LNCaP clone FGC (cell line): ENCODE results near the gene KCTD13.
"Not testable (repeated sequence)": the region's sequence is repeated elsewhere in the genome, so short reads cannot be mapped to it uniquely, and the experiment has no call there.

Experiments used
- DNase-seq: peaks from one replicate; pipeline ENCODE4 v3.0.0-alpha.2; 2011; ENCODE audit warnings: low read depth
- H3K4me3 ChIP-seq: 2 replicates; pipeline ENCODE4 v1.5.1; 2011; ENCODE audit warnings: mild to moderate bottlenecking, low read depth, low read length, control low read depth
- TF ChIP-seq, protein P1 (sequence below): IDR thresholded peaks from 2 replicates; pipeline ENCODE4 v1.5.1; 2012; ENCODE audit warnings: mild to moderate bottlenecking; ENCODE audit not compliant: control insufficient read depth, insufficient read depth; ENCODE audit errors: extremely low read depth

Gene KCTD13

DNA sequence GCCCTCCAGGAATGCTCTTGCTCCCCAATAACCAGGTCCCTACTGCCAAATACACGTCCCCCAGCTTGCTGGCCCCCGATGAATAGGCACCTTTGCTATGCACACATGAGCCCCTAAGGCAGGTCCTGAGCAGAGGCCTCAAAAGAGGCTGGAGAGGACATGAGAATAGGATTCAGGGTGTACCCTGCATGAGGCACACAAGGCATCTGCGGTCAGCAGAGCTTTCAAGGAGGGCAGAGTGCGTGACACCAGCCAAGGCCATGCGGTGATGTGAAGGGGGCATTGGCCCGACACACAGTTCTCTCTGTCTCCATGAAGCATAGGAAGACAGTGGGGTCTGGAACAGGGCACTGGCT lies 33.6 kb downstream of the KCTD13 start:
- H3K4me3 ChIP-seq: no peak overlapping the region
- DNase-seq: no peak
- TF ChIP-seq, protein P1, sequence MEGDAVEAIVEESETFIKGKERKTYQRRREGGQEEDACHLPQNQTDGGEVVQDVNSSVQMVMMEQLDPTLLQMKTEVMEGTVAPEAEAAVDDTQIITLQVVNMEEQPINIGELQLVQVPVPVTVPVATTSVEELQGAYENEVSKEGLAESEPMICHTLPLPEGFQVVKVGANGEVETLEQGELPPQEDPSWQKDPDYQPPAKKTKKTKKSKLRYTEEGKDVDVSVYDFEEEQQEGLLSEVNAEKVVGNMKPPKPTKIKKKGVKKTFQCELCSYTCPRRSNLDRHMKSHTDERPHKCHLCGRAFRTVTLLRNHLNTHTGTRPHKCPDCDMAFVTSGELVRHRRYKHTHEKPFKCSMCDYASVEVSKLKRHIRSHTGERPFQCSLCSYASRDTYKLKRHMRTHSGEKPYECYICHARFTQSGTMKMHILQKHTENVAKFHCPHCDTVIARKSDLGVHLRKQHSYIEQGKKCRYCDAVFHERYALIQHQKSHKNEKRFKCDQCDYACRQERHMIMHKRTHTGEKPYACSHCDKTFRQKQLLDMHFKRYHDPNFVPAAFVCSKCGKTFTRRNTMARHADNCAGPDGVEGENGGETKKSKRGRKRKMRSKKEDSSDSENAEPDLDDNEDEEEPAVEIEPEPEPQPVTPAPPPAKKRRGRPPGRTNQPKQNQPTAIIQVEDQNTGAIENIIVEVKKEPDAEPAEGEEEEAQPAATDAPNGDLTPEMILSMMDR: no peak

DNA sequence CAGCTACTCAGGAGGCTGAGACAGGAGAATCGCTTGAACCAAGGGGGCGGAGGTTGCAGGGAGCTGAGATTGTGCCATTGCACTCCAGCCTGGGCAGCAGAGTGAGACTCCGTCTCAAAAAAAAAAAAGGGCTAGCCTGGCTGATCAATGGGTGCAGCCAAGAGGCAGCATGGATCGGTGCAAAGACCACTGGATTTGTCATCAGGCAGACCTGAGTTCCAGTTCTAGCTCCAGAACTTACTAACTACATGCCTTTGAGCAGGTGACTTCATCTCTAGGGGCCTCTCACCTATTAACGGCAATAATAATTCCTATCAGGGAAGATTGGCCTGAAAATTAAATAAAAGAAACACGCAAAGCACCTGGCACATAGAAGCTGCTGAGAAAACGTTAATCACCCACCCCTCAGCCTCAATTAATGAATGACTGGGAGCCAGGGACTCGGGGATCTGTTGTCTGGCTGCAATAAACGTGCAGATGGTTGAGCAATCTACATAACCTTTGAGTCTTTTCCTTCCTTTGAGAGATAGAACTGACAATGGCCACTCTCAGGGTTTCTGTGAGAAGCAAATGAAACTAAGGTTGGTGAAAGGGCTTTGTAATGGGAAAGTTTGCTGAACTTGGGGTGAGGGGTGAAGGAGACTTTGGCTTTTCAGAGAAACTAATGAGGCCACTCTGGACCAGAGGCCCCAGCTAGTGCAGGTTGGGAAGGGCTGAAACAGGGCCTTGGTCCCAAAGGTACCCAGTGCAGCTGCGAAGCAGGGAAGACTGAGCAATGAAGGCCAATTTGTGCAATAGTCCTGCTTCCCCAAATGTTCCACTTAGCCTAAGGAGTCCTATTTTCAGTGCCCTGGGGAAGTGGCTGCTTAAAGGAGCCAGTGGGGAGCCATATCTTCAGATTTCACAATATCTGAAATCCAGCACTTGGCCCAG lies 34.2 kb downstream of the KCTD13 start:
- DNase-seq: no peak
- TF ChIP-seq, protein P1: no peak

DNA sequence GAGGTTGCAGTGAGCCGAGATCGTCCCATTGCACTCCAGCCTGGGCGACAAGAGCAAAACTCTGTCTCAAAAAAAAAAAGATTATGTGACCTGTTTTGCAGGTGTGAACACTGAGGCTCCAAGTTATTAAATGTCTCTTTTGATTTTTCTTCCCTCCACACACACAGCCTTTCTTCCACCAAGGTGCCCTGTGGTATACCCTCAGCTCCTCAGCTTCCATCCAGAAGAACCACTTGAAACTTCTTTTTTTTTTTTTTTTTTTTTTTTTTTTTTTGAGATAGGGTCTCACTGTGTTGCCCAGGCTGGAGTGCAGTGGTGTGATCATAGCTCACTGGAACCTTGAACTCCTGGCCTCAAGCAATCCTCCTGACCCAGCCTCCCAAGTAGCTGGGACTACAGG lies 36.7 kb downstream of the KCTD13 start:
- not testable (repeated sequence) for DNase-seq, H3K4me3 ChIP-seq

More for the DNA sequence above, 34.2 kb downstream of the KCTD13 start:
- no peak overlapping the region for H3K4me3 ChIP-seq

DNA sequence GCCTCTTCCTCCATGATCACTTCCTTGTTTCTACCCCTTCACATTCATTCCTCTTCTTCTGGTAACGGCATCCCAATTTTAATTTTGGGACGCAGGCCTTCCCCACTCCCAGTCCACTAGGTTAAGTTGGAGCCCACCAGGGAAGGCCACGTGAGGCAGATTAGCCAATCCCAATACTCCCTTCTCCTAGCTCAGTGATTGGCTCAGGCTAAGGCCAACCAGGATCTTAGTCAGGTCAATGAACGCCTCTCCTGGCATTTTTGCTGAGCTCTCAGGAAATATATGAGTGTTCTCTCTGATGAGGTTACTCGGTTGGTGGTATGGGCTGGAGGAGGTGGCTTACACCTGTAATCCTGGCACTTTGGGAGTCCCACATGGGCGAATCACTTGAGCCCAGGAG lies 42.0 kb downstream of the KCTD13 start:
- H3K4me3 ChIP-seq: no peak overlapping the region
- DNase-seq: no peak
- TF ChIP-seq, protein P1: no peak

DNA sequence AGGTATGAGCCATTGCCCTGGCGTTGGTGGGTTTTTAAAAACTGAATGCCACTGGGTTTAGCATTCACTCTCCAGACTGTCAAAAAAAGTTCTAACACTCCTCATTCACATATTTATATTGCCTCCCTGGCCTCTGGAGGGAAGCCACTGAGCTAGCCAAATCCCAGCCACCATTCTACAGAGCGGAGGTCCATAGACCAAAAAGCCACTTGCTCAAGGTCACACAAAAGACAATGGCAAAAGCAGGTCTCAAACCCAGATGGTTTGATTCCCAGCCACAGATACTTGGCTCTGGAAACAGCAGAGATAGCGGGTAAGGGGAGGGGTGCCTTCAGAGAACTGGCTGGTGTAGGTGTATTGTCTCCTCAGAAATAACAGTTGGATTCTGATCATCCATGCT lies 45.0 kb downstream of the KCTD13 start:
- TF ChIP-seq, protein P1: no peak
- no peak for DNase-seq

DNA sequence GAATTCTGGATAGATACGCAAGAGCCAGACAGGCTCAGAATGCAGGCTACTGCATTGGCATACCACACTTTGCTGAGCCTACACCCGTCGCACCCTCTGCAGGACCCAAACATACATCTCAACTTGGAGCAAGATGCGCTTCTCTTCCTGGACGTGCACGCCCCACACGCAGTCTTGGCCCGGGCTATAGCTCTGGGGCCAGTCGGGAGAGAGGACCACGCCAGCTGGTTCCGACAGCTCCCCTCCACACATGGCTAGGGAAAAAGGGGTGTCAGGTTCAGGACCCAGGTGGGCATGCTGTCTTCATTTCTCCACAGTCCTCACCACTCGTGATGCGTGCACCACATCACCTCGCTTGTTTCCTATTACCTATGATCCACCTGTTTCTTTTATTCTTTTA lies 47.9 kb downstream of the KCTD13 start:
- H3K4me3 ChIP-seq: no peak overlapping the region
- DNase-seq: no peak
- TF ChIP-seq, protein P1: no peak

More for the DNA sequence above, 45.0 kb downstream of the KCTD13 start:
- no peak overlapping the region for H3K4me3 ChIP-seq

DNA sequence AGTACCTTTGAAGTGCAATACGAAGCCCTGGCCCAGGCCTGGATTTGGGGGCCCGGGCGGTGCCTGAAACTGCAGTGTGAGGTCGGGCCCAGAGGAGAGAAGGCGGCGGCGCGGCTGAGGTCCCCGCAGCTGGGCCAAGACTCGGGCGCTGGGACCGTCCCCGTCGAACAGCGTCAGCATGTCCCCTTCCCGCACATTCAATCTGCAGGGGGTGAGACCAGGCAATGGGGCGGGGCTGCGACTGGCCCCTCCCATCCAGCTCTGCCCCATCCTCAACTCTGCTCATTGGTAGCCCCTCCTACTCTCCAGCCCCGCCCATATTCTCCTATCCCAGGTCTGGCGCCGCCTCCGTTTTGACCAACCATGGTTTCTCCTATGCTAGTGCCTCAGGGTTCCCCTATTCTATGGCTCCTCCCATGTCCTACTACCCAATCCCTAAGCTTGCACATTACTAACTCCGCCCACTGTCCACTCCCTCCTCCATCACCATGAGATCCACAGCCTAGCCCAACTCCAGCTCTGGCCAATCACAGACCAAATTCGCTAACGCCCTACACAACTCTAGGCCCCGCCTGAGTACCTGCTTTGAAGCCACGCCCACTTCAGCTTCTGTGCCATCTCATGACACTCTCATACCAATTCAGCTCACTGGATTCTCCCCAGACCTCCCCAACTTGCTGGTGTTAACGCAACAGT lies 48.6 kb downstream of the KCTD13 start:
- no peak for DNase-seq
- TF ChIP-seq, protein P1: no peak
- H3K4me3 ChIP-seq: no peak overlapping the region
